Fibroblast of lung (primary cell): ENCODE data around the gene HSPBP1.

ENCODE experiments used
- EZH2 ChIP-seq: IDR thresholded peaks from 2 replicates; pipeline ENCODE4 v1.5.1; 2012; ENCODE audit warnings: low read length, control low read depth, mild to moderate bottlenecking; ENCODE audit errors: missing control alignments
- TF ChIP-seq, protein P1 (sequence below), 2 donors: IDR thresholded peaks in 1 of 2; conservative IDR thresholded peaks in 1 of 2; 1 replicate in 1 of 2; 2 replicates in 1 of 2; pipeline ENCODE4 v1.5.1; 2011 to 2012; ENCODE audit warnings: low read length in 2 of 2, control low read depth in 1 of 2, inconsistent platforms in 1 of 2, low read depth in 1 of 2, mild to moderate bottlenecking in 1 of 2

DNA sequence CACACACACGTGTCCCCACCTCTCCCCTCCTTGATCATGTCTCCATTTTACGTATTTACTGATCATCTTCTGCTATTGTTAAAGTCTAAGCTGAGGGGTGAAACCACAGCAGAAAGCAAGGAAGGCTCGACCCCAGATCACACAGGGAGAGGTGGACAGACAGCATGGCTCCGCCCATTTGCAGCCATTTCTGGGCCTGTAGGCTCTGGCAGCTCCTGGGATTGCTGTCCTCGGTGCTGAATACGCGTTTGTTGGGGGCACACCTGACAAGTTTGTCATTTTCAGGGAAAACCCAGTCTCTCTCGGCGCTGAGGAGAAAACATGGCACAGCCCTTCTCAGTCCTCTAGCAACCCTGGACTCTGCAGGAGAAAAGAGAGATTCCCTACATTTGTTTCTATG, 59.4 kb downstream of the HSPBP1 start:
- TF ChIP-seq, protein P1, sequence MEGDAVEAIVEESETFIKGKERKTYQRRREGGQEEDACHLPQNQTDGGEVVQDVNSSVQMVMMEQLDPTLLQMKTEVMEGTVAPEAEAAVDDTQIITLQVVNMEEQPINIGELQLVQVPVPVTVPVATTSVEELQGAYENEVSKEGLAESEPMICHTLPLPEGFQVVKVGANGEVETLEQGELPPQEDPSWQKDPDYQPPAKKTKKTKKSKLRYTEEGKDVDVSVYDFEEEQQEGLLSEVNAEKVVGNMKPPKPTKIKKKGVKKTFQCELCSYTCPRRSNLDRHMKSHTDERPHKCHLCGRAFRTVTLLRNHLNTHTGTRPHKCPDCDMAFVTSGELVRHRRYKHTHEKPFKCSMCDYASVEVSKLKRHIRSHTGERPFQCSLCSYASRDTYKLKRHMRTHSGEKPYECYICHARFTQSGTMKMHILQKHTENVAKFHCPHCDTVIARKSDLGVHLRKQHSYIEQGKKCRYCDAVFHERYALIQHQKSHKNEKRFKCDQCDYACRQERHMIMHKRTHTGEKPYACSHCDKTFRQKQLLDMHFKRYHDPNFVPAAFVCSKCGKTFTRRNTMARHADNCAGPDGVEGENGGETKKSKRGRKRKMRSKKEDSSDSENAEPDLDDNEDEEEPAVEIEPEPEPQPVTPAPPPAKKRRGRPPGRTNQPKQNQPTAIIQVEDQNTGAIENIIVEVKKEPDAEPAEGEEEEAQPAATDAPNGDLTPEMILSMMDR (conservative IDR thresholded peaks at IDR 0.05 in 1 of 2, IDR thresholded peaks at IDR 0.05 in 1 of 2; ENCODE audit: low read depth in 1 of 2, low read length in 2 of 2): no peak
- TF ChIP-seq EZH2: no peak
